Muscle layer of duodenum (tissue), 2 donors: Measurements from ENCODE around the gene PPP3R1.

Experiments
- H3K27ac ChIP-seq: one replicate; pipeline ENCODE4 v1.7.0; 2013; ENCODE audit warnings: mild to moderate bottlenecking, low read length
- H3K27me3 ChIP-seq: one replicate; pipeline ENCODE4 v1.7.0; 2013; ENCODE audit warnings: low read depth, mild to moderate bottlenecking, control low read depth, low read length
- H3K36me3 ChIP-seq, 2 donors: one replicate each; pipeline ENCODE4 v1.7.0; 2013; ENCODE audit warnings: low read length in 2 of 2, control low read depth in 1 of 2, mild to moderate bottlenecking in 1 of 2; ENCODE audit not compliant: insufficient read depth in 2 of 2, control insufficient read depth in 1 of 2
- H3K4me1 ChIP-seq, 2 donors: one replicate each; pipeline ENCODE4 v1.7.0; 2013; ENCODE audit warnings: low read length in 2 of 2, mild to moderate bottlenecking in 2 of 2, control low read depth in 1 of 2, moderate library complexity in 1 of 2; ENCODE audit not compliant: insufficient read depth in 2 of 2, control insufficient read depth in 1 of 2
- H3K4me3 ChIP-seq, 2 donors: one replicate each; pipeline ENCODE4 v1.7.0; 2013; ENCODE audit warnings: low read length in 2 of 2, low read depth in 1 of 2, mild to moderate bottlenecking in 1 of 2
- H3K9me3 ChIP-seq, 2 donors: one replicate each; pipeline ENCODE4 v1.7.0; 2013; ENCODE audit warnings: low read length in 2 of 2, control low read depth in 1 of 2, mild to moderate bottlenecking in 1 of 2; ENCODE audit not compliant: control insufficient read depth in 1 of 2
- donor health status: healthy.

The PPP3R1 gene, protein sequence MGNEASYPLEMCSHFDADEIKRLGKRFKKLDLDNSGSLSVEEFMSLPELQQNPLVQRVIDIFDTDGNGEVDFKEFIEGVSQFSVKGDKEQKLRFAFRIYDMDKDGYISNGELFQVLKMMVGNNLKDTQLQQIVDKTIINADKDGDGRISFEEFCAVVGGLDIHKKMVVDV

DNA sequence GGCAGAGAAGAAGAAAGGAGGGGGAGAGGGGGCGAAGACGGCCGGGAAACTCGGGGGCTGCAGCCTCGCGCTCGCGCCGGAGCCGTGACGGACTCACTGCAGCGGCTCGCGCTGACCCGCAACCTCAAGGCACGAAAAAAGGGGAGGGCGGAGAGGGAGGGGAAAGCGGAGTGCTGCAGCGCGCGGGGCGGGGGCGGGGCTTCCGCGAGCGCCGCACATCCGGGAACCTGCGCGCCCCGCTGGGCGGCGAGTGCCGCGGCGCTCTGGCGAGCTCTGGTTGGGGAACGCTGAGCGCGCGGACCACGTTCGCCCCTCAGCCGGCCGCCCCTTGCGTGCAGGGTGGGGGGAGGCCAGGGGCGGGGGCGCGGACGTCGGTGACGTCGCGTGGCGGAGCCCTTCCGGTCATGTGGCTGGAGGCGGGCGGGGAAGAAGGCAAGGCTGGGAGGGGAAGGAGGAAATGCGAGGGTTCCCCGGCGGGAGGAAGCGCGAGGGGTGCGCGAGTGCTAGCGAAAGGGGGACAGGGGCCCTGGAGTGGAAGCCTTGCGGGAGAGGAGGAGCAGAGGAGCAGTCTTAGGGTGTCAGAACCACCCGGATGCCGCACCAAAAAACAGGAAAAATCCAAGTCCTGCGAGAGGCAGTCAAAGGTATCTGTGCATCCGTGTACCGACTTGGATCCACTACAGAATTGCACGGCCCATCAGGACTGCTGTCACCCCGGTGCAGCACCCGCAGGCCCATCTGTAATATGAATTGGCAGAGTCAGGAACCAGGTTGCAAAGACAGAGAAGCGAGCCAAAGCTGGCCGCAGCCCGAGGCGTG is at the start of gene PPP3R1:
Gene PPP3R1, minus strand, starts transcription at position 133 of the 819 bp plus-strand sequence. CDS start 405 bp downstream, outside the sequence.
- no peaks in the 10 kb centered on the region for H3K9me3 ChIP-seq
- peaks cover 24 to 27% of the 10 kb centered on the region in 2 donors for H3K4me1 ChIP-seq
- H3K27ac ChIP-seq, result peak within 1 kb of the TSS; percentile 98

DNA sequence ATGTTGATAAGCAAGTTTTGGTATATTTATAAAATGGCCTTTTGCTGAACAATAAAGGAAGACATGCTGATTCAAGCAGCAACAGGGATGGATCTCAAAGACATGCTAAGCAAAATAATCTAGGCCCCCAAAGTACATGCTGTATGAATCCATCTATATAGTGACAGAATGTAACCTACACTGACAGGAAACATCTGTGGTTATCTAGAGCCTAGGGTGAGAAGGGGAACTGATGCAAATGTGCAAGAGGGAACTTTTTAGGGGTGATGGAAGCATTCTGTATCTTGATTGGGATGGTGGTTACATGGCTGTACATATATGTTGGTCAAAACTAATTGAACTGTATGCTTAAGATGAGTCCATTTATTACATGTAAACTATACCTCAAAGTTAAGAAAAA is 43.2 kb upstream of the PPP3R1 start:
- H3K4me1 ChIP-seq, result no peaks in the 10 kb centered on the region
- H3K9me3 ChIP-seq, result no peaks in the 10 kb centered on the region
- H3K36me3 ChIP-seq, result no peaks in the 10 kb centered on the region
- H3K4me3 ChIP-seq, result no peak overlapping the region
- no peaks in the 10 kb centered on the region for H3K27me3 ChIP-seq
- no peak overlapping the region for H3K27ac ChIP-seq

More for the DNA sequence above, at the start of gene PPP3R1:
- Histone ChIP-seq H3K36me3 (peaks cover 0 to 9% of the 10 kb centered on the region in 2 donors), H3K27me3 (no peaks in the 10 kb centered on the region), H3K4me3 (peak within 1 kb of the TSS; percentile 91 to 95)

DNA sequence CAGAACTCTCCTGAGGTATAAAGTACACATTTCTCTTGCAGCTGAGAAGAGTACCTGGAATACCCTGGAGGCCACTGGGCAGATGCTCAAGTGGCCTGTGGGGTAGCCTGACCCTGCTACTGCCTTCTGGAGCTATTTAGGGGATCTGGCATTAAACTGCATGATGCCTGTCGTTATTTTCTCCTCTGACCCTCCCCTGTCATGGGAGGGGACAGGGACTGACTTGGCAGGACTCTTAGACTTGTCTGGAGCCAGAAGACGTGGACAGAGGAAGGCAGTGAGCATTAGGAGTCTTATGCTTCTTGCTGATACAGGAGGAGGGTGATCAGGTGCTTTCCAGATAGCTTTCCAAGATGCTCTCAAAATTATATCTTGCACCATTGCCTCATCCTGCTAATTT is 42.6 kb upstream of the PPP3R1 start:
- no peak overlapping the region for H3K27ac ChIP-seq
- H3K4me1 ChIP-seq, result no peaks in the 10 kb centered on the region
- H3K4me3 ChIP-seq, result no peak overlapping the region
- no peaks in the 10 kb centered on the region for H3K36me3 ChIP-seq
- no peaks in the 10 kb centered on the region for H3K27me3 ChIP-seq
- H3K9me3 ChIP-seq, result no peaks in the 10 kb centered on the region

DNA sequence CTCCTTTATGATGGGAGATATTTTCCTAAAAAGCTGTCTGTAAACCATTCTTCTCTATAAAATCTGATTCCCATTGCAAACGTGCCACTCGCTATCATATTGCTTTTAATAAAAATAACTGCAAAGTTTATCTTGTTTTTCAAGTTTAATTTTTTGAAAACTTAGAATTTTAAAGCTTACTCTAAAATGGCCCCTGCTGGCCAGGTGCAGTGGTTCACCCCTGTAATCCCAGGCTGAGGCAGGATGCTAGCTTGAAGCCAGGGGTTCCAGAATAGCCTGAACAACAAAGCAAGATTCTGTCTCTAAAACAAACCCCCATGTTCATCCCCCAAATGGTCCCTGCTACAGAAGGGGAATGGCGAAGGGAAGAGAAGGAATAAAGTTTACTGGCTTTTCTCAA is 41.9 kb upstream of the PPP3R1 start:
- no peak overlapping the region for H3K27ac ChIP-seq
- no peaks in the 10 kb centered on the region for H3K36me3 ChIP-seq
- H3K4me3 ChIP-seq, result no peak overlapping the region
- H3K9me3 ChIP-seq, result no peaks in the 10 kb centered on the region
- no peaks in the 10 kb centered on the region for H3K27me3 ChIP-seq
- H3K4me1 ChIP-seq, result no peaks in the 10 kb centered on the region

DNA sequence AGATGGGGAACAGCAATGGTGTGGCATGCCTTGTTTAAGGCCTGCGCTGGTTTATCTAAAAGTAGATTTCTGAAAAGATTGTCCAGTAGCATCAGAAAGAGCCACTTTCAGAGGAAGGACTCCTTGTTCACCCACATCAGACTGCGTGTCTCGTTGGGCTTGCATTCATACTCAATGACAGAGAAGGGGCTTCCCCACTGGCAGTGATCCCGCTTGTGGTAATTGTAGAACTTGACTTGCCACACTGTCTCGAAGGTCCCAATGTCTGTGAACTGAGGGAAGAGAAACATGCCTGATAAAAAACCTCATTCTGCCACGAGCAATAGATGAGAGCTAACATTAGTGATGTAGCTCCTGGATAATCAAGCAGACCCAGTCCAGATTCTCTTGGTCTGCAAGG is 41.4 kb upstream of the PPP3R1 start:
- Histone ChIP-seq H3K27me3 (no peaks in the 10 kb centered on the region), H3K36me3 (no peaks in the 10 kb centered on the region), H3K4me1 (no peaks in the 10 kb centered on the region), H3K27ac (no peak overlapping the region), H3K4me3 (no peak overlapping the region), H3K9me3 (no peaks in the 10 kb centered on the region)

DNA sequence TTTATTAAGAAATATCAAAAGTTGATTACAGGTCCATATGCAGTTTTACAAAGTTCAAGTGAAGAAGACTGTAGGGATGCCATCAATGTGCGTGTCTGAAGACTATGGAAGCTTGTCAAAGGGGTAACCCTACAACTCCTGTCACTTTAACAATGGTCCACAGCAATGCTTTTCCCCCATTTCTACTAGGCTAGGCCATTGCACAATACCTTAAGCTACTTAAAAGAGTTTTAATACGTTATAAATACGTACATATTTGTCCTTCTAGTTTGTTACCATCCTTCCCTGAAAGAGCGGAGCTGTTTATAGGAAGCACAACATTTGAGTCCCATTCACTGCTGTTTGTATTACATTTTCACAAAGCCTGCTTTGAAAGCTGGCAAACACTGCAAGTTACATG is 40.7 kb upstream of the PPP3R1 start:
- Histone ChIP-seq H3K4me3 (no peak overlapping the region), H3K36me3 (no peaks in the 10 kb centered on the region), H3K4me1 (peaks cover 0 to 2% of the 10 kb centered on the region in 2 donors), H3K27ac (no peak overlapping the region), H3K27me3 (no peaks in the 10 kb centered on the region), H3K9me3 (no peaks in the 10 kb centered on the region)

DNA sequence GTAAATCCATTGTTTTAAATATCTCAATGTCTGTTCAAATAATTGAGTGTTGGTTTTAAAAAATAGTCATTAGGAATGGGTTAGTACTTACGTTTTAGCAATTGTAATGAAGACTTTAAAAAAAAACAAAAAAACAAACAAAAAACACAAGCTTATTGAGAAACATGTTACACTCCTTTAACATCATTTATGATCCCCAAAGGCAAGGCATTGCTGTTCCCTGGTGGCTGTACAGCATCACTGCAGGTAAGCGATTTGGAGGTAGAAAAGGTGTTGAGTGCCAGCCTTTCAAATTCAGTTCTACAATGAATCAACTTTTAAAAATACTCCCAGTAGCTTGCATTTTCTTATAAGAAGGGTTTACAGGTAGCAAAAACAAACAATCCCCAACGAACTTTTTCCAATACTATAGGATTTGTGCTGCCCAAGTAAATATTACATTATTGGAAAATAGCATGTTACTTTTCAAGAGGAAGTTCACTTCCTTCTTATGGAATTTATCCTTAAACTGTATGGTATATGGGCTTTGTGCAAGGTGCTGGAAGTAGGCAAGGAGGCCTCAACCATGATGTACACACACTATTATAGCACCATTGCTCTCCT is 39.9 kb upstream of the PPP3R1 start:
- H3K27ac ChIP-seq, result no peak overlapping the region
- no peaks in the 10 kb centered on the region for H3K9me3 ChIP-seq
- H3K36me3 ChIP-seq, result no peaks in the 10 kb centered on the region
- peaks cover 0 to 10% of the 10 kb centered on the region in 2 donors for H3K4me1 ChIP-seq
- H3K27me3 ChIP-seq, result no peaks in the 10 kb centered on the region
- H3K4me3 ChIP-seq, result no peak overlapping the region

DNA sequence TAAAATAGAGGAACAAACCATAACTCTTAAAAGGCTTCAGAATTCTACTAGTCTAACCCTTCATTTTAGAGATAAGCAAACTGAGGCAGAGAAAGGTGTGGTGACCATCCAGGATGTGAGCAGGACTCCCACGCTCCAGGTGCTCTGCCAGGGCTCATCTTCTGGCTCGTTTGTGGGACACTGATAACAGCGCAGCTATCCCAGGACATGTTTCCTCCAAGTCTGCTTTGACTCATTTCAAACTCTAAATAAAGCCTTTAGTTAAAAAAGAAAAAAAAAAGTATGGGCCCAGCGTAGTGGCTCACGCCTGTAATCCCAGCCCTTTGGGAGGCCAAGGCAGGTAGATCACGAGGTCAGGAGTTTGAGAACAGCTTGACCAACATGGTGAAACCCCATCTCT is 39.0 kb upstream of the PPP3R1 start:
- peaks cover 0 to 12% of the 10 kb centered on the region in 2 donors for H3K4me1 ChIP-seq
- H3K4me3 ChIP-seq, result no peak overlapping the region
- H3K36me3 ChIP-seq, result no peaks in the 10 kb centered on the region
- H3K27ac ChIP-seq, result no peak overlapping the region
- no peaks in the 10 kb centered on the region for H3K9me3 ChIP-seq
- H3K27me3 ChIP-seq, result no peaks in the 10 kb centered on the region

DNA sequence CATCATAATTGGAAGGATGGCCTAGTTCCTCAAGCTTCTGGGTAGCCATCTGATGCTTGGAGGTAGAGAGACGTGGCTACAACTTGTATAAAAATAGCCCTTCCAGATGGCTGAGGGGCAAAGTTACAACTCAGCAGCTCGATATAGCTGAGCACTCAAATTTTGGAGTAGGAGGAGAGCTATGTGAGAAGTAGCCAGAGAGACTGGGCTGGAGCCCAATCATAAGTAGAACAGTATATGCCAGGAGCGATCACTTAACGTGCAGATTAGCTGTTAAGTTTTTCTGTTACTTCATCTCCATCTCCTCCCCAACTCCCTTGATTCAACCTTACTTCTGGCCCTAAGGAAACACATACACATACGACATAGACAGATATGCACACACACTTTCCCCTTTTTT is 38.6 kb upstream of the PPP3R1 start:
- H3K27me3 ChIP-seq, result no peaks in the 10 kb centered on the region
- no peak overlapping the region for H3K27ac ChIP-seq
- H3K4me3 ChIP-seq, result no peak overlapping the region
- peaks cover 0 to 12% of the 10 kb centered on the region in 2 donors for H3K4me1 ChIP-seq
- H3K9me3 ChIP-seq, result no peaks in the 10 kb centered on the region
- no peaks in the 10 kb centered on the region for H3K36me3 ChIP-seq

DNA sequence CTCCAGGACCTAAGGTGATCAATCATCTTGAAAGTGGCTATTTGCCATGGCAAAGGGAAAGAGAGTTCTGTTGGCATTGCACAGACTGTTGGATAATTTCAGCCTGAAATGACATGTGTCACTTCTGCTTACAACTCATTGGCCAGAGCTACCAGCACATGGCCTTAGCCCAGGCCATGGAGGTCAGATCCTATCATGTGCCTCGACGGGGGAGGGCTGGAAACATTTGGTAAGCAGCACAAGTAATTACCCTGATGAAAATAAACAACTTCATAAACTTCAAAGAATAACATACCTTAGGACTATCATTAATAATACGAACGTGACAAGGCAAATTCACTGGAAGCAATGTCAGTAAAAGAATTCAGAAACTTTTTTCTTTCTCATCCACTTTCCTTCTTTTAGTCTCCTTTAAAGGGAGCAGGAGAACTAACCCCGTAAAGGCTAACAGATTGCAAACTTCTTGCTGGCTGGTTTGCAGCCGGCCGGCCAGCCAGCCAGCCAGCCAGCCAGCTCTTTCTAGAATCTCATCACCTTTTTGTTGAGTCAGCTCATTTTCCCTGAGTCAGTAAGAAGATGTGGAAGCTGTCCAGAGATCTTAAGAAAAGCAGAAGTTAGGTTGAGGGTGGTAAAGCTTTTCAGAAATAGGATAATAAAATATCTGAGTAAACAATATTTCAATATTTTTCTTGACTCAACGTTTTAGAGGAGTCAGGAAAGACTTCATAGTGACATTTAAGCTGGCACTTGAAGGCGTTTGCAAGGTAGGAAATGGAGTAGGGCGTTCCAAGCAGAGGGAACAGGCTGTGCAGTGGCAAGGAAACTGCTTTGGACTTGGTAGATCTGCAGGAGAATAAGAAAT is 35.5 kb upstream of the PPP3R1 start:
- H3K4me3 ChIP-seq, result no peak overlapping the region
- H3K27ac ChIP-seq, result no peak overlapping the region
- H3K27me3 ChIP-seq, result no peaks in the 10 kb centered on the region
- peaks cover 0 to 12% of the 10 kb centered on the region in 2 donors for H3K4me1 ChIP-seq
- H3K9me3 ChIP-seq, result no peaks in the 10 kb centered on the region
- no peaks in the 10 kb centered on the region for H3K36me3 ChIP-seq

DNA sequence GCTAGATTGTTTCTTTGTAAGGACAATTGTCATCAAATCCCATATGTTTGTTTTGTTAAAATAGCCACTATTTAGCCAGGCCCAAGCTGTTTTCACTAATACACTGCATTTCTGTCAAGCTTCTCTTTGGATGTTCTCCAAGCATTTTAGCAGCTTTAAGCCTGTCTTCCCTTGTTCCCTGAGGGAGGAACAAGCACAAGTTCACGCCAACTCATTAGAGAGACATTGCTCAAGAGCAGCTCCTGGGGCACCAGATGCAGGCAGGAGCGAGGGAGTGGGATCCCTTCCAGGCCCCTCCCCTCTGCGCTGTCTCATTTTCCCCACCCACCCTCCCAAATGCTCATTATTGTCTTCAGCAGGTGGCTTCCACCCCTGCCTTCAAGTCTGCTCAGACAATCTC is 32.6 kb upstream of the PPP3R1 start:
- Histone ChIP-seq H3K36me3 (no peaks in the 10 kb centered on the region), H3K4me1 (peaks cover 0 to 12% of the 10 kb centered on the region in 2 donors), H3K4me3 (no peak overlapping the region), H3K9me3 (no peaks in the 10 kb centered on the region), H3K27me3 (no peaks in the 10 kb centered on the region), H3K27ac (no peak overlapping the region)
